Panc1 (cell line): Measurements from ENCODE around the gene TULP4.

Experiments used
- CTCF ChIP-seq: fragments of 450-650 bp; IDR thresholded peaks from 2 replicates; pipeline ENCODE4 v1.5.1; 2017; ENCODE audit warnings: mild to moderate bottlenecking
- SIN3A ChIP-seq: IDR thresholded peaks from 2 replicates; pipeline ENCODE4 v1.6.1; 2012; ENCODE audit warnings: low read depth, mild to moderate bottlenecking, low read length, moderate library complexity, borderline replicate concordance; ENCODE audit not compliant: insufficient read depth
- TCF7L2 ChIP-seq: IDR thresholded peaks from 2 replicates; pipeline ENCODE4 v1.6.1; 2011; ENCODE audit warnings: mild to moderate bottlenecking, low read depth, low read length, inconsistent platforms

- TF ChIP-seq CTCF (no peak), TCF7L2 (no peak), SIN3A (no peak)
These were observed 49.5 kb upstream of the TULP4 start for GRCh38 chr6:158262755-158263154.
